NT2/D1 (cell line): ENCODE results near the gene API5.

Experiments
- SUZ12 ChIP-seq: IDR thresholded peaks from 2 replicates; pipeline ENCODE4 v1.6.1; 2011; ENCODE audit not compliant: insufficient read length, insufficient read depth; ENCODE audit errors: extremely low read depth
- YY1 ChIP-seq: IDR thresholded peaks from 2 replicates; pipeline ENCODE4 v1.6.1; 2011; ENCODE audit not compliant: insufficient read length, insufficient read depth
- ZNF274 ChIP-seq: IDR thresholded peaks from 2 replicates; pipeline ENCODE4 v1.6.1; 2011; ENCODE audit warnings: mild to moderate bottlenecking, low read depth, low read length

- TF ChIP-seq ZNF274 (no peak), YY1 (no peak), SUZ12 (no peak)
Observed at GRCh38 chr11:43269254-43269918, 42.4 kb upstream of the API5 start.
